K562 (cell line): ENCODE data around the gene TMSB4X. TPM values are rescaled to one million over a fixed set of nuclear protein-coding genes. Genes with fewer than 3 reads are reported as not detected.

Source experiments
- BHLHE40 ChIP-seq: IDR thresholded peaks from 2 replicates; pipeline ENCODE4 v1.6.1; 2011; ENCODE audit warnings: low read length, improper control_type of control experiment
- CBX8 ChIP-seq: fragments of 200-600 bp; sonication (generic); IDR thresholded peaks from 2 replicates; pipeline ENCODE4 v1.6.1; 2012; ENCODE audit warnings: borderline replicate concordance, mixed run types, low read depth, mild to moderate bottlenecking, moderate library complexity, mixed read lengths, low read length, control low read depth, inconsistent platforms; ENCODE audit not compliant: poor library complexity, severe bottlenecking; ENCODE audit errors: extremely low read depth
- CHD7 ChIP-seq: fragments of 200-600 bp; sonication (generic); IDR thresholded peaks from one replicate; pipeline ENCODE4 v1.6.1; 2012; ENCODE audit warnings: mild to moderate bottlenecking, low read depth, low read length, inconsistent platforms
- CTCFL ChIP-seq: IDR thresholded peaks from 2 replicates; pipeline ENCODE4 v1.6.1; 2011; ENCODE audit warnings: borderline replicate concordance, low read depth, mild to moderate bottlenecking, moderate library complexity, low read length; ENCODE audit not compliant: insufficient read depth, poor library complexity, severe bottlenecking
- EP400 ChIP-seq: fragments of 450-650 bp; IDR thresholded peaks from 2 replicates; pipeline ENCODE4 v1.6.1; 2017; ENCODE audit warnings: antibody characterized with exemption, mild to moderate bottlenecking, moderate library complexity
- KDM1A ChIP-seq, 2 experiments: fragments of 450-650 bp; IDR thresholded peaks; 2 replicates each; pipeline ENCODE4 v1.6.1; 2016; ENCODE audit warnings: mild to moderate bottlenecking in 2 of 2
- OTX1 ChIP-seq: fragments of 450-650 bp; formaldehyde crosslinking; IDR thresholded peaks from 2 replicates; pipeline ENCODE4 v1.4.0; 2022; ENCODE audit warnings: mild to moderate bottlenecking
- PHB2 ChIP-seq: fragments of 450-650 bp; IDR thresholded peaks from 2 replicates; pipeline ENCODE4 v1.6.1; 2017; ENCODE audit warnings: low read depth
- STAG1 ChIP-seq: sonication (generic); formaldehyde crosslinking; IDR thresholded peaks from 2 replicates; pipeline ENCODE4 v1.5.0; 2020; ENCODE audit warnings: missing genetic modification reagents, borderline replicate concordance
- TFAM ChIP-seq: fragments of 250-450 bp; sonication (Bioruptor Pico); conservative IDR thresholded peaks from 2 replicates; pipeline ENCODE4 v1.5.0; 2021; ENCODE audit warnings: mild to moderate bottlenecking, moderate library complexity
- ZBTB1 ChIP-seq: sonication (generic); formaldehyde crosslinking; IDR thresholded peaks from 2 replicates; pipeline ENCODE4 v1.8.1; 2023; ENCODE audit warnings: missing genetic modification reagents, low read depth, mild to moderate bottlenecking, borderline replicate concordance
- ZC3H4 ChIP-seq: sonication (generic); formaldehyde crosslinking; IDR thresholded peaks from 2 replicates; pipeline ENCODE4 v1.9.0; 2021; ENCODE audit warnings: missing genetic modification reagents, borderline replicate concordance
- ZFP36 ChIP-seq: fragments of 150-350 bp; IDR thresholded peaks from 2 replicates; pipeline ENCODE4 v1.6.1; 2018; ENCODE audit warnings: low read length, low read depth; ENCODE audit not compliant: partially characterized antibody
- polyA plus RNA-seq, 8 experiments: library from polyadenylated mRNA; depleted of rRNA in 4 of 8; stranded (reverse) in 5 of 8; unstranded in 3 of 8; fragments of >200 nt; fragmentation: Nextera tagmentation in 2 of 8; fragmentation: Illumina TruSeq in 1 of 8; extraction: Ambion mirVana in 2 of 8; extraction: Trizol in 1 of 8; gene quantifications; 2 replicates each; pipeline versions ENCODE4 v1.2.1 to v1.2.3, GENCODE V29; 2011 to 2014; ENCODE audit warnings: inconsistent platforms in 1 of 8, missing spikeins in 1 of 8
- total RNA-seq, 7 experiments: library from RNA; depleted of rRNA in 6 of 7; stranded (reverse); fragments of >200 nt in 6 of 7; fragmentation: Illumina TruSeq in 2 of 7; extraction: Trizol in 2 of 7; gene quantifications; 2 replicates each; pipeline versions ENCODE4 v1.2.1 to v1.2.3, GENCODE V29; 2011 to 2021; ENCODE audit warnings: low replicate concordance in 1 of 7

TMSB4X gene
- total and polyA plus RNA-seq, 9 of the 15 experiments (the other 6 are each of a cell fraction or from before 2014, with no cell fraction given), result 1,035 to 2,035 (median 1,529) TPM

- TF ChIP-seq CHD7 (no peak), STAG1 (CRISPR knock-in tag) (no peak), TFAM (CRISPR knock-in tag) (no peak), BHLHE40 (peak; percentile 44; the same call in 1 of the 2 replicates), CBX8 (no peak), ZBTB1 (CRISPR knock-in tag) (0 out of 2 replicates have a peak, but pooled peaks have one; percentile 19), EP400 (peak; percentile 64), ZC3H4 (peak; percentile 34; the same call in 1 of the 2 replicates), ZFP36 (no peak), CTCFL (no peak), PHB2 (no peak), OTX1 (CRISPR knock-in tag) (no peak), KDM1A (IDR thresholded peaks at IDR 0.05) (peak in 1 of 2 experiments; percentile 39; a peak in 1 of 4 replicates)
These were observed at the start of gene TMSB4X (continued) for GRCh38 chrX:12974796-12975669.
